ENCODE measurements around the gene STX10.

Gene STX10

DNA sequence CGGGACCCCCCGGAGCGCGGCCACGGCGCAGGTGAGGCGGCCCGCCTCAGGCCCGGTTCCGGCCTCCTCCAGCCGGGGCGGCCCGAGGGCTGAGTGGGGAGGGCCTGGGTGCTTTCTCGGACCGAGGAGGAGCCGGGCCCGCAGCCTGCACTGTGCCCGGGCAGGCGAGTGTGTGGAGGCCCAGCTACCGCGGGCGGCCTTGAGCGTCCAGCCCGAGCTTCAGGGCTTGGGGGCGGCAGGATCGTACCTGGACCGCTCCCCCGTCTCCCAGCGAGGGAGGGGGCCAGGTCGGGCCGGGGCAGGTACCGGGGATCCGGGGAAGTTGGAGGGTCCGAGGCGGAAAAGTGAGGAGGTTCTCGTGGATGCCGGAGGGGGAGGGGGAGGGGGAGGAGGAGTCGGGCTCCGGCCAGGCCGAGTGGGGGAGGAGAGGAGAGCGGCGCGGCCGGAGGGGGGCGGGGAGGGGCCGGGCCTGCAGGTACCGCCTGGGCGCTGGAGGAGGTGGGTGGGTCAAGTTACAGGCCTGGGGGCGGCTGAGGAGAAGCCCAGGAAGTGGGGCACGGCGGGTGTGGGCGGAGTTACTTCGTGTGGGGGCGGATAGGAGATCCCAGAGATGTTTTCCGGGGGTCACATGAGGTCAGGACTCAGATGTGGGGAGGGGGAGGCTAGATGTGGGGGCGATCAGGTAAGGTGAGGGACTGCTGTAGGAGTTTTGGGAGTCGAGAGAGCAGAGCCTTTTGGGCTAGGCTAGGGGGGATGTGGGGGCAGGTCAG is 31.6 kb downstream of the STX10 start:
- FAIRE-seq = no peak

DNA sequence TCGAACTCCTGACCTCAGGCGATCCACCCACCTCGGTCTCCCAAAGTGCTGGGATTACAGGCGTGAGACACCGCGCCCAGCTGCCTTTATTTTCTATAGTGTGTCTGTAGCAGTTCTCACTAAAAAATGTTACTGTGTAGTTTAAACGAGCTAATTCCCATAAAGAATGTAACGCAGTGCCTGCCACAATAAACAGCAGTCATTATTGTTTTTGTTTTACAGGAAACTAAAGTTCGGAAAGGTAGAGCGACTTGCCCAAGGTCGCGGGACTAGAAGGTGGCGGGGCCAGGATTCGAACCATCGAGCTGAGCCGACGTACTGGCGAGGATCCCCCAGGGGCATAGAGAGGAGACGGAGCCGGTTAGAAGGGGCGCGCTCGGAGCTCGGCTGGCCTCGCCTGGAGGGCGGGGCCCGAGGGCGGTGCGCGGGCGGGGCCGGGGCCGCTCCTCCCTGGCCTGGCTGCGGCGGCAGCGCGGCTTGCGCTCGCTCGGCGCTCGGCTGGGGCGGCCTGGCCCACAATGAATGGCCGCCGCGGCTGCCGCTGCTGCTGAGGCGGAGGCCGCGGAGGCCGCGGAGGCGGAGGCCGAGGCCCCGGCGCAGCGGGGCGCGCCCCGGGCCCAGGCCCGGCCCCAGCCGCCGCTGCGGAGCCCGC is 32.3 kb downstream of the STX10 start, which contains the start of gene NACC1:
Gene NACC1, plus strand, starts transcription at position 493 of the 652 bp plus-strand sequence. CDS start 16,944 bp downstream, outside the sequence.
- no peak for FAIRE-seq

DNA sequence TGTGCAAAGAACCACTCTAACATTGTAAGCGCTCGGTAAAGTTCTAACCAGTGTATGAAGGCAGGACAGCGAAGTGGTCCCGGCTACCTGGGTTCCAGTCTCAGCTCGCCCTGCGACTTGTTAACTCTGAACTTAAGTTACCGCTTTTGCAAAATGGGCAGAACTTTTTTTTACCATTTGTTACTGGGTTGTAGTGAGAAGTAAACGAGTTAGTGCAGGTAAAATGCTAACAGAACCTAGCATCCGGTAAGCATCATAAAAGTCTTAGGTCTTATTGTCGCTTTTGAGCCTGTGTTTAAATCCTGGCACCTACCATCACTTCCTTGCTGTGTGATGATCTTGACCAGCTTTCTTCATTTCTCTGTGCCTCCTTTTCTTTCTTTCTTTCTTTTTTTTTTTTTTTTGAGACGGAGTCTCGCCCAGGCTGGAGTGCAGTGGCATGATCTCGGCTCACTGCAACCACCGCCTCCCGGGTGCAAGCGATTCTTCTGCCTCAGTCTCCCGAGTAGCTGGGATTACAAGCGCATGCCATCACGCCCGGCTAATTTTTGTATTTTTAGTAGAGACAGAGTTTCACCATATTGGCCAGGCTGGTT is 32.9 kb downstream of the STX10 start:
- FAIRE-seq = no peak

DNA sequence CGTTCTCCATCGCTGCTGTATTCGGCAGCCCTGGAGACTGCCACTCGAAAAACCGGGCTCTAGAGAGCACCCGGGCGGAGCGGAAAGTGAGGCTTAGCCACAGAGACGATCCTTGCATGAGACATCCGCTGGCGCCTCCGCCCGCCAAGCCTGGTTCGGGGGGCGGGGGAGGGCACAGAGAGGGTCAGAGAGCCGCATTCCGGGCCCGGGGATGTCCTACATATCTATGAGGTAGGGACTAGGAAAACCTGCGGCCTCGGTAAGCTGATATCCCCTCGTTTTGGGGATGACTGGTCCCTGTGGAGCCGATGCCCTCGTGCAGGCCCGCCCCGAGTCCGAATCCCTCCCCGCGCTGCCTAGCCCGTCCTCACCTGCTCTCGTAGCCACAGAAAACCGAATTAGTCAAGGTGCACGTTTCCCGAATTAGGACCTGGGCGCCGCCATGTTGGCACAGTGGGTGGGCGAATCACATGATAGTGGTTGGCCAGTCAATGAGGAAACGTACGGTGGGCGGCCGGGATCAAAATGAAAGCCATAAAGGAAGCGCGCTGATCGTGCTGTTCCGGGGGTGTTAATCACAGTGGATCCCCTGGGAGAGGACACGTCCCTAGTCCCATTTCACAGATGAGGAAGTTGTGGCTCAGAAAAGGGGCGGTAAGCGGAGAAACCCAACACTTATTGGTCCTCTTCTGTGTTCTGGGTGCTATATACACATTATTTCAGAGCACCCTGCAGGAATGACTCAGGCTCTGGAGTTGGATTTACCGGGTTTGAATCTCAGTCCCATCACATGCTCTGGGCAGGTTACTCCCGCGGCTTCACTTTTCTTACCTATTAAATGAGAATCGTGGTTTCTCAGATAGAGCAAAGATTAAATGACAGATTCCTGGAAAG is 33.6 kb downstream of the STX10 start, which contains the start of gene TRMT1:
Gene TRMT1, minus strand, starts transcription at position 459 of the 894 bp plus-strand sequence. Its CDS starts 341 bp downstream, at position 118.
- no peak for FAIRE-seq

DNA sequence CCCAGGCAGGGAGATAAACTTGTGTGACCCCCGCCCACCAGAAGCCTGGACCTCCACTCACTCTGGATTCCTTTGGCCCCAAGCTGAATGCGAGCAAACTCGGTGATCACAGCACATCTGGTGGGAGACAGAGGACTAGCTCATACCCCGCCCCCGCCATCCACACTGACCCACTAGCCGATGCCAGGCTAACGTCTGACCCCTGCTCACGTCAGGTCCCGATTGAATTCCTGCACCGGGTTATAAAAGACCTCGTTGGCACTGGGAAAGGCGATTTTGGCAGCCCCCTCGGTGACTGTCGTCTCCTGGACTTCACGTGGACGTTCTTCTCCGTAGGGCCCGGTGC is 34.3 kb downstream of the STX10 start:
- no peak for FAIRE-seq

DNA sequence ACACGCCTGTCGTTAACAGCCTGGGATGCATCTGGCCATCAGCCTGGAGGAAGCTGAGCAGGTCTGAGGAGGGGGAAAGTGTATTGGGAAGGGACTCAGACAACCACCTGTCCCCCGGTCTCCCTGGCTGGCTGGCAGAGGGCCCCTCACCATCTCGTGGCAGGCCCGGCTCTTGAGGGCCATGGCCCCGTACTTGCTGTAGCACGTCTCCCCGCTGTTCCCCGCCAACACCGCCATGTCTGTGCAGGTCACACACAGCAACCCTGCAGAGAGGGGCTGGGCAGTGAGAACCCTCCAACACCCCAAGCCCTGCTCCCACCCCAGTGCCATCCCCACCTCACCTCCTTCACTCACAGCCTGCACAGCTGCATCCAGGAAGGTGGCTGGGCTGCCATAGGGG is 37.6 kb downstream of the STX10 start:
- FAIRE-seq = no peak

- FAIRE-seq = no peak
Measured at GRCh38 chr19:13110099-13110610, 40.0 kb downstream of the STX10 start.

GRCh38 chr19:13109361-13110098 is 40.6 kb downstream of the STX10 start:
- FAIRE-seq = no peak

- FAIRE-seq = no peak
Measured at GRCh38 chr19:13104848-13105711, 45.1 kb downstream of the STX10 start.

DNA sequence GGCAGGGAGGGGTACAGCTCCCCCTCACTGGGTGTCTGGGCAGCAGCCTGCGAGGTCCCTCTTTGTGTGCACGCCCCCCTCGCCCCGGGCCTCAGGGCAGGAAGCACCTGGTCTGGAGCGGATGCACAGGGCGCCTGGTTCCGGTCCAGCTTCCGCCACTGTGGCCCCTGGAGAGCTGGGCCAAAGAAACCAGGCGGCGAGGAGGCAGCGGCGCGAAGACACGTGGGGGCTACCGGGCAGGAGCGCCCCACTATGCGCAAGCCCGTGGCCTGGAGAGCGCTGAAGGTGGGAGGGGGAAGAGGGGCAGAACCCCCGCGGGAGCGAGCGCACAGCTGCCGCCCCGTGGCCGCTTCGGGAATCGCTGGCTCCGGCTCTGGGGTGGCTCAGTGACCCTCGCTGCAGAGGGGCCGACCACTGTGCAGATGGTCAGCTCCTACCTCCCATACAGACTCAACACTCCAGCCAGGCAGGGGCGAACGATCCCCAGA is 45.8 kb downstream of the STX10 start:
- no peak for FAIRE-seq

DNA sequence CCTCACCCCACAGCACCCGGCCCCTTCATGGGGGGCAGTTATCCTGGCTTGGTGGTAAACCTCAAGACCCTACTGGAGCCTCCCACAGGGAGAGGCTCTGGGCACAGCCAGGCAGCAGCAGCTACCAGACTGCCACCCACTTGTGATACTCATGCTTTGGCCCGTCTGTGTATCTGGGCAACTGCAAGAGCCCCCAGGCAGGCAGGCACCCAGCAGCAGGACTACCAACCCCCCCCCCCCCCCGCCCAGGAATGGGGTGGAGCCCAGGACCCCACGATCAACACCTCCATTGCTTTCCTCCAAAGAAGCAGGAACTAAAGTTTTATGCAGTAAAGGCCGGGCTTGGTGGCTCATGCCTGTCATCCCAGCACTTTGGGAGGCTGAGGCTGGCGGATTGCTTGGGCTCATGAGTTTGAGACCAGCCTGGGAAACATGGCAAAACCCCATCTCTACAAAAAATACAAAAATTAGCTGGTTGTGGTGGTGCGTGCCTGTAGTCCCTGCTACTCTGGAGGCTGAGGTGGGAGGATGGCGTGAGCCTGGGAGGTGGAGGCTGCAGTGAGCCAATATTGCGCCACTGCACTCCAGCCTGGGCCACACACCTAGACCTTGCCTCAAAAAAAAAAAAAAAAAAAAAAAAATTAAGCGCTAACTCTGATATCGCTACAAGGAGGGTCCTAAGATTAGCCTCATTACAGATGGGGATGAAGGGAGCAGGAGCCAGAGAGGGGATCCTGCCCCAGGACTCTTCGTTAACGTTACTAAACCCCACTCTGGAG is 46.4 kb downstream of the STX10 start:
- FAIRE-seq = no peak

DNA sequence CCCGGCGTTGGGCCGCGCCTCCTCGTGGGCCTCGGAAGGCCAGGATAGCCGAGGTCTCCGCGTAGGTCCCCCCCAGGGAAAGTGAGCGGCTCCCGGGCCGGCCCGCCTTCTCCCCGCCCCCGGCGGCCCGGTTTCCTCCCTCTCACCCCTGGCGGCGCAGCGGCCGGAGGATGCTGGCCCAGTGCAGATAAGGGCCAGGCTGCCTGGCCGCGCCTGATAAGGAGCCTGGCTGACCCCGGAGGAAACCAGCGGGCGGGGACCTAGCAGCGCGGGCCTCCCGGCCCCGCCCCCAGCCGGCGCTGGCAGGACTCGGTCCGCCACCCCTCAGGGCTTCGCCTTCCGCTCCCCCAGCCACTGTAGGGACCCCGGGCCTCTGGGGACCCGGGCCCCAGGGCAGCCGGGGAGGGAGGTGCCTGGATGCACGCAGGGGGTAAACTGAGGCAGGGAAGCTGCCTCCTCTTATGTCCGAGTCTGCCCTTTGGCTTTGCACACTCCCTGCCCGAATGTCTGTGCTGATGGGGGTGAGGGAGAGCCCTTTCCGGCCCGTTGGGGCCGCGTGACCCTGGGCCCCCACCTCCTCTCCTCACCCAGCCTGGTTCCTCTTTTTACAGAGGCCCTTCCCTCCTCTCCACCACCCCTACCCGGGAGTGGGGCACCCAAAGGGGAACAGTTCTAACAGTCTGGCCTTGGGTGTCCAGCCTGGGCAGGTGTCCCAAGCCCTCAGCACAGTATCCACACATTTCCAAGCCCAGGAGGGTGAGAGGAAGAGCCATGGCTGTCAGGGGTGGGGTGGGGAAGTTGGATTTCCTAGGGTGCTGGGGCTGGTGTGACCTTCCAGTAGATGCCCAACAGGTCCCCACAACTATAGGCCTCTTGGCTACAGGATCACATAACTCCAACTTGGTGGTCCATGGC is 47.3 kb downstream of the STX10 start, which contains the start of gene LYL1:
Gene LYL1, minus strand, starts transcription at position 193 of the 915 bp plus-strand sequence. CDS start 1,687 bp downstream, outside the sequence.
- FAIRE-seq = no peak

GRCh38 chr19:13102416-13102665 is 47.8 kb downstream of the STX10 start:
- no peak for FAIRE-seq

DNA sequence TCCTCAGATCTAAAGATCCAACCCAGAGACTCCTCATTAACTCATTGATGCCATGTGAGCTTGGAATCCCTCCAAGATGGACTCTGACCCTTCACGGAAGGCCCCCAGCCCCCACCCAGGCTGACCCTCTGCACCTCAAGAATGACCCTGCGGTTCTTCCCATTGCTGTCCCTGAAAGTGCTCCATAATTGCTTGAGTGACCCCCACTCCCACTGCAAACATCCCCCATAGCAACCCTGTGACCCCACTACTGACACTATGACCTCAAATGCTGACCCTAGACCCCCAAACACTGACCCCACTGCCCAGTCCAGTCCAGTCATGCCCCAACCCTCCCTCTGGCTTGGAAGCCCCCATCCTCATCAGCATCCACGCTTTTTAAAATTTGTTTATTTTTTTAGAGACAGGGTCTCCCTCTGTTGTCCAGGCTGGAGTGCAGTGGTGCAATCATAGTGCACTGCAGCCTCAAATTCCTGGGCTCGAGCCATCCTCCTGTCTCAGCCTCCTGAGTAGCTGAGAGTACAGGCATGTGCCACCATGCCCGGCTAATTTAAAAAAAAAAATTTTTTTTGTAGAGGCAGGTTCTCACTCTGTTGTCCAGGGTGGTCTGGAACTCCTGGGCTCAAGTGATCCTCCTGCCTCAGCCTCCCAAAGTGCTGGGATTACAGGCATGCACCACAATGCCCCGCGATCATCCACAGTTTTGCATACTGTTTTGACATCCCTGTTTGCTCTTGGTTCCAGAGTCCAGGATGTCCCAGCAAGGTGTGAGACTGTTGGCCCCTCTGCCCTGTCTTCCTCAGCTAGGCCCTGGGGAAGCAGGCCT is 48.4 kb downstream of the STX10 start:
- FAIRE-seq = no peak

DNA sequence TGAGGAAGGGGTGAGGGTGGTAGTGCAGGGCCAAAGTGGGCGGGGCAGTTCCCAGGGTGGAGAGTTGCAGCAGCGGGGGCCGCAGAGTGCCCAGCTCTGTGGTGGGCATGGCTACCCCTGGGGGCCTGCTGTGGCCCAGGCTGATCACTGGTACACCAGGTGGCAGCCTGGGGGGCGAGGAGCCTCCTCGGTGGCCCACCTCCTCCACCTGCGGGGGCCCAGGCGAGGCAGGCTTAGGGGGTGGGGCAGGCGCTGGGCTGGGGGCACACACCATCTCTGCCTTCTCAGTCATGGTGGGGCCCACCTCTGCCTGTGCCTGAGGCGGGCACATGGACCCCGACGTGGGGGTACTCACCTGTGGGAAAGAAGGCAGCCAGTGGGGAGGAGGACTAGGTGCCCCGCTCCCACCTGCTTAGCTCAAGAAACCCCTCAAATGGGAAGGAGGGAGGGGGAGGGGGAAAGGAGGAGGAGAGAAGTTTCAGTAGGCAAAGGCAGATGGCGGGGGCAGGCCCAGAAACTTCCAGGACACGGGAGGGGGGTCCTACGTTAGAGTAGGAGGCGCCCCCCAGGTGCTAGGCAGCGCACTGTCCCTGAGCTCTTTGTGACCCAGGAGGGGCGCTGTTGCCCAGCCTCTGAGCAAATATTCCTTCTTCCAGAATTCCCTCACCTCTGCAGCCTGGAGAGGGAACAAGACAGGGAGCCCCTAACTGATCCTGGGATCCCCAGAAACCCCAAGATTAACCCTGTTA is 49.2 kb downstream of the STX10 start:
- no peak for FAIRE-seq

- no peak for FAIRE-seq
Measured at GRCh38 chr19:13100031-13100588, 50.1 kb downstream of the STX10 start.
